K562 (cell line): Measurements from ENCODE around the gene GRIA1.

Experiments used
- BHLHE40 ChIP-seq: IDR thresholded peaks from 2 replicates; pipeline ENCODE4 v1.6.1; 2011; ENCODE audit warnings: low read length, improper control_type of control experiment
- CTCF ChIP-seq, 3 experiments: IDR thresholded peaks in 2 of 3; conservative IDR thresholded peaks in 1 of 3; 2 replicates each; pipeline ENCODE4 v1.5.1; 2011 to 2012; ENCODE audit warnings: low read length in 3 of 3, mild to moderate bottlenecking in 3 of 3, control low read depth in 2 of 3, improper control_type of control experiment in 1 of 3, inconsistent platforms in 1 of 3, low read depth in 1 of 3, mixed read lengths in 1 of 3, moderate library complexity in 1 of 3; ENCODE audit not compliant: insufficient read depth in 2 of 3
- DPF2 ChIP-seq: fragments of 450-650 bp; IDR thresholded peaks from 2 replicates; pipeline ENCODE4 v1.6.1; 2016
- E2F6 ChIP-seq, 2 experiments: IDR thresholded peaks; 2 replicates each; pipeline ENCODE4 v1.6.1; 2011; ENCODE audit warnings: borderline replicate concordance in 1 of 2, control low read depth in 1 of 2, low read depth in 1 of 2, low read length in 1 of 2, mild to moderate bottlenecking in 1 of 2, mixed read lengths in 1 of 2, moderate library complexity in 1 of 2; ENCODE audit not compliant: insufficient read depth in 1 of 2, insufficient read length in 1 of 2, poor library complexity in 1 of 2, severe bottlenecking in 1 of 2; ENCODE audit errors: extremely low read depth in 1 of 2
- NRF1 ChIP-seq, 2 experiments: fragments of 450-650 bp; IDR thresholded peaks in 1 of 2; conservative IDR thresholded peaks in 1 of 2; 2 replicates each; pipeline ENCODE4 v1.6.1; 2014; ENCODE audit warnings: mild to moderate bottlenecking in 2 of 2
- ZBTB7A ChIP-seq: IDR thresholded peaks from 2 replicates; pipeline ENCODE4 v1.6.1; 2011; ENCODE audit warnings: low read depth, mild to moderate bottlenecking, low read length, moderate library complexity, borderline replicate concordance; ENCODE audit not compliant: control insufficient read depth
- ZNF668 ChIP-seq: fragments of 250-450 bp; sonication (Bioruptor Pico); IDR thresholded peaks from 2 replicates; pipeline ENCODE4 v1.8.0; 2022; ENCODE audit warnings: mild to moderate bottlenecking, inconsistent platforms
- TF ChIP-seq, protein P1 (sequence below): fragments of 450-650 bp; IDR thresholded peaks from 2 replicates; pipeline ENCODE4 v1.6.1; 2018; ENCODE audit not compliant: partially characterized antibody
- TF ChIP-seq, protein P2 (sequence below): fragments of 450-650 bp; formaldehyde crosslinking; IDR thresholded peaks from 2 replicates; pipeline ENCODE4 v1.4.0; 2020; ENCODE audit warnings: mild to moderate bottlenecking, mixed read lengths

DNA sequence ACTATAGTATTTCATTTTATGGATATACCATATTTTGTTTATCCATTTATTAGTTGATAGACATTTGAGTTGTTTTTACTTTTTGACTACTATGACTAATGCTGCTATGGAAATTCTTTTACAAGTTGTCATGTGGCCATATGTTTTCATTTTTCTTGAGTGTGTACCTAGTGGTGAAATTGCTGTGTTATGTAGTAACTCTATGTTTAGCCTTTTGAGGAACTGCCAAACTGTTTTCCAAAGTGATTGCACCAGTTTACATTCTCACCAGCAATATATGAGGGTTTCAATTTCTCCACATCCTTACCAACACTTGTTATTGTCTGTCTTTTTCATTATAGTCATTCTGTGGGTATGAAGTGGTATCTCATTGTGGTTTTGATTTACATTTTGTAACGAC, 75.4 kb downstream of the GRIA1 start:
- TF ChIP-seq, protein P1, sequence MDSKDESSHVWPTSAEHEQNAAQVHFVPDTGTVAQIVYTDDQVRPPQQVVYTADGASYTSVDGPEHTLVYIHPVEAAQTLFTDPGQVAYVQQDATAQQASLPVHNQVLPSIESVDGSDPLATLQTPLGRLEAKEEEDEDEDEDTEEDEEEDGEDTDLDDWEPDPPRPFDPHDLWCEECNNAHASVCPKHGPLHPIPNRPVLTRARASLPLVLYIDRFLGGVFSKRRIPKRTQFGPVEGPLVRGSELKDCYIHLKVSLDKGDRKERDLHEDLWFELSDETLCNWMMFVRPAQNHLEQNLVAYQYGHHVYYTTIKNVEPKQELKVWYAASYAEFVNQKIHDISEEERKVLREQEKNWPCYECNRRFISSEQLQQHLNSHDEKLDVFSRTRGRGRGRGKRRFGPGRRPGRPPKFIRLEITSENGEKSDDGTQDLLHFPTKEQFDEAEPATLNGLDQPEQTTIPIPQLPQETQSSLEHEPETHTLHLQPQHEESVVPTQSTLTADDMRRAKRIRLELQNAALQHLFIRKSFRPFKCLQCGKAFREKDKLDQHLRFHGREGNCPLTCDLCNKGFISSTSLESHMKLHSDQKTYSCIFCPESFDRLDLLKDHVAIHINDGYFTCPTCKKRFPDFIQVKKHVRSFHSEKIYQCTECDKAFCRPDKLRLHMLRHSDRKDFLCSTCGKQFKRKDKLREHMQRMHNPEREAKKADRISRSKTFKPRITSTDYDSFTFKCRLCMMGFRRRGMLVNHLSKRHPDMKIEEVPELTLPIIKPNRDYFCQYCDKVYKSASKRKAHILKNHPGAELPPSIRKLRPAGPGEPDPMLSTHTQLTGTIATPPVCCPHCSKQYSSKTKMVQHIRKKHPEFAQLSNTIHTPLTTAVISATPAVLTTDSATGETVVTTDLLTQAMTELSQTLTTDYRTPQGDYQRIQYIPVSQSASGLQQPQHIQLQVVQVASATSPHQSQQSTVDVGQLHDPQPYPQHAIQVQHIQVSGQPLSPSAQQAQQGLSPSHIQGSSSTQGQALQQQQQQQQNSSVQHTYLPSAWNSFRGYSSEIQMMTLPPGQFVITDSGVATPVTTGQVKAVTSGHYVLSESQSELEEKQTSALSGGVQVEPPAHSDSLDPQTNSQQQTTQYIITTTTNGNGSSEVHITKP: no peak
- TF ChIP-seq DPF2: no peak
- TF ChIP-seq, protein P2, sequence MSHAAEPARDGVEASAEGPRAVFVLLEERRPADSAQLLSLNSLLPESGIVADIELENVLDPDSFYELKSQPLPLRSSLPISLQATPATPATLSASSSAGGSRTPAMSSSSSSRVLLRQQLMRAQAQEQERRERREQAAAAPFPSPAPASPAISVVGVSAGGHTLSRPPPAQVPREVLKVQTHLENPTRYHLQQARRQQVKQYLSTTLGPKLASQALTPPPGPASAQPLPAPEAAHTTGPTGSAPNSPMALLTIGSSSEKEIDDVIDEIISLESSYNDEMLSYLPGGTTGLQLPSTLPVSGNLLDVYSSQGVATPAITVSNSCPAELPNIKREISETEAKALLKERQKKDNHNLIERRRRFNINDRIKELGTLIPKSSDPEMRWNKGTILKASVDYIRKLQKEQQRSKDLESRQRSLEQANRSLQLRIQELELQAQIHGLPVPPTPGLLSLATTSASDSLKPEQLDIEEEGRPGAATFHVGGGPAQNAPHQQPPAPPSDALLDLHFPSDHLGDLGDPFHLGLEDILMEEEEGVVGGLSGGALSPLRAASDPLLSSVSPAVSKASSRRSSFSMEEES (CRISPR knock-in tag): no peak
- no peak for TF ChIP-seq BHLHE40
- TF ChIP-seq NRF1 (conservative IDR thresholded peaks at IDR 0.05 in 1 of 2, IDR thresholded peaks at IDR 0.05 in 1 of 2): no peak
- TF ChIP-seq CTCF (IDR thresholded peaks at IDR 0.05 in 2 of 3, conservative IDR thresholded peaks at IDR 0.05 in 1 of 3; ENCODE audit: insufficient read depth in 2 of 3, low read depth in 1 of 3, low read length in 3 of 3): no peak
- no peak for TF ChIP-seq ZBTB7A
- TF ChIP-seq E2F6 (IDR thresholded peaks at IDR 0.05; ENCODE audit: borderline replicate concordance in 1 of 2, extremely low read depth in 1 of 2, insufficient read depth in 1 of 2, insufficient read length in 1 of 2, low read depth in 1 of 2, low read length in 1 of 2, poor library complexity in 1 of 2, severe bottlenecking in 1 of 2): no peak
- no peak for TF ChIP-seq ZNF668 (CRISPR knock-in tag)
